NCI-H69 (cell line): ENCODE measurements around the gene GLUD1.
"Not testable (repeated sequence)": the region's sequence is repeated elsewhere in the genome, so short reads cannot be mapped to it uniquely, and the experiment has no call there.

Experiments
- DNase-seq: peaks from one replicate; lab custom pipeline; 2025; lab: John Stamatoyannopoulos, UW

Gene GLUD1

GRCh38 chr10:87094373-87095235 is at the start of gene GLUD1, which contains the start of gene SHLD2:
Gene GLUD1 (minus strand): TSS chr10:87094843. CDS start chr10:87094769, 74 bp downstream.
Gene SHLD2 (plus strand): TSS chr10:87095206. CDS start chr10:87151355, 56,149 bp downstream.
- DNase-seq: peak; percentile 93

- DNase-seq: not testable (repeated sequence)
Measured at GRCh38 chr10:87143109-87143418, 48.4 kb upstream of the GLUD1 start.

- DNase-seq: not testable (repeated sequence)
Measured at GRCh38 chr10:87142230-87143108, 47.8 kb upstream of the GLUD1 start.

GRCh38 chr10:87137478-87137877 is 42.8 kb upstream of the GLUD1 start:
- not testable (repeated sequence) for DNase-seq

GRCh38 chr10:87134440-87134839 is 39.8 kb upstream of the GLUD1 start:
- not testable (repeated sequence) for DNase-seq

- DNase-seq: not testable (repeated sequence)
Measured at GRCh38 chr10:87133936-87134335, 39.3 kb upstream of the GLUD1 start.

GRCh38 chr10:87132176-87132575 is 37.5 kb upstream of the GLUD1 start:
- DNase-seq: not testable (repeated sequence)

- not testable (repeated sequence) for DNase-seq
Measured at GRCh38 chr10:87127607-87128156, 33.0 kb upstream of the GLUD1 start.

GRCh38 chr10:87127048-87127447 is 32.4 kb upstream of the GLUD1 start:
- not testable (repeated sequence) for DNase-seq

- not testable (repeated sequence) for DNase-seq
Measured at GRCh38 chr10:87123351-87123750, 28.7 kb upstream of the GLUD1 start.

GRCh38 chr10:87119029-87119428 is 24.4 kb upstream of the GLUD1 start:
- DNase-seq: not testable (repeated sequence)

GRCh38 chr10:87118122-87118521 is 23.5 kb upstream of the GLUD1 start:
- DNase-seq: not testable (repeated sequence)

- DNase-seq: no peak
Measured at GRCh38 chr10:87105446-87106124, 10.9 kb upstream of the GLUD1 start.

GRCh38 chr10:87104727-87105126 is 10.1 kb upstream of the GLUD1 start:
- not testable (repeated sequence) for DNase-seq

- no peak for DNase-seq
Measured at GRCh38 chr10:87101996-87102395, 7.4 kb upstream of the GLUD1 start.

GRCh38 chr10:87095236-87095945 is 748 bp upstream of the GLUD1 start:
- DNase-seq: peak; percentile 70

GRCh38 chr10:87093632-87094372 is 841 bp downstream of the GLUD1 start:
- DNase-seq: peak; percentile 59

- peak; percentile 39 for DNase-seq
Measured at GRCh38 chr10:87092861-87093631, 1.6 kb downstream of the GLUD1 start.

- DNase-seq: no peak
Measured at GRCh38 chr10:87092376-87092860, 2.2 kb downstream of the GLUD1 start.
